Mesendoderm (in vitro differentiated cells): ENCODE measurements around the gene COG3.

Experiments
- DNase-seq: peaks from one replicate; pipeline ENCODE4 v3.0.0; 2013
- H2AK5ac ChIP-seq: 2 replicates; pipeline ENCODE4 v1.6.1; 2013; ENCODE audit warnings: low read length, inconsistent platforms
- H2BK120ac ChIP-seq: 2 replicates; pipeline ENCODE4 v1.6.1; 2013; ENCODE audit warnings: low read depth, mild to moderate bottlenecking, low read length, moderate library complexity, mixed read lengths
- H2BK15ac ChIP-seq: replicated peaks from 2 replicates; pipeline ENCODE4 v1.6.1; 2013; ENCODE audit warnings: low read depth, mild to moderate bottlenecking, moderate library complexity
- H2BK5ac ChIP-seq: 2 replicates; pipeline ENCODE4 v1.6.1; 2013; ENCODE audit warnings: low read length, inconsistent platforms
- H3K18ac ChIP-seq: 2 replicates; pipeline ENCODE4 v1.6.1; 2013; ENCODE audit warnings: mild to moderate bottlenecking, low read length, mixed read lengths
- H3K23ac ChIP-seq: one replicate; pipeline ENCODE4 v1.6.1; 2013; ENCODE audit warnings: low read length
- H3K27ac ChIP-seq: 2 replicates; pipeline ENCODE4 v1.5.1; 2013; ENCODE audit warnings: low read depth, mild to moderate bottlenecking, inconsistent platforms, low read length, moderate library complexity
- H3K27me3 ChIP-seq: 2 replicates; pipeline ENCODE4 v1.6.1; 2013; ENCODE audit warnings: low read length, control low read depth, mild to moderate bottlenecking, inconsistent platforms; ENCODE audit not compliant: insufficient read depth, poor library complexity
- H3K36me3 ChIP-seq: 2 replicates; pipeline ENCODE4 v1.6.1; 2013; ENCODE audit warnings: low read length, inconsistent platforms; ENCODE audit not compliant: control insufficient read depth, insufficient read depth
- H3K4ac ChIP-seq: one replicate; pipeline ENCODE4 v1.6.1; 2013; ENCODE audit warnings: low read depth, mild to moderate bottlenecking, low read length, moderate library complexity
- H3K4me1 ChIP-seq: 2 replicates; pipeline ENCODE4 v1.6.1; 2013; ENCODE audit warnings: low read depth, low read length, inconsistent platforms; ENCODE audit not compliant: control insufficient read depth
- H3K4me2 ChIP-seq: 2 replicates; pipeline ENCODE4 v1.6.1; 2013; ENCODE audit warnings: low read length
- H3K4me3 ChIP-seq: 2 replicates; pipeline ENCODE4 v1.5.1; 2013; ENCODE audit warnings: mild to moderate bottlenecking, low read length
- H3K56ac ChIP-seq: one replicate; pipeline ENCODE4 v1.6.1; 2013; ENCODE audit warnings: low read length
- H3K79me1 ChIP-seq: 2 replicates; pipeline ENCODE4 v1.6.1; 2013; ENCODE audit warnings: low read length, inconsistent platforms
- H3K79me2 ChIP-seq: 2 replicates; pipeline ENCODE4 v1.6.1; 2013; ENCODE audit warnings: mild to moderate bottlenecking, low read length; ENCODE audit not compliant: control insufficient read depth, insufficient read depth
- H3K9ac ChIP-seq: 2 replicates; pipeline ENCODE4 v1.6.1; 2013; ENCODE audit warnings: low read length, inconsistent platforms
- H4K5ac ChIP-seq: one replicate; pipeline ENCODE4 v1.6.1; 2013; ENCODE audit warnings: low read length
- H4K8ac ChIP-seq: one replicate; pipeline ENCODE4 v1.6.1; 2013; ENCODE audit warnings: low read depth, mild to moderate bottlenecking, control low read depth, low read length, moderate library complexity
- WGBS: extraction: QIAGEN DNeasy Blood & Tissue Kit; methylation state at CpG from one replicate; pipeline ENCODE4 v1.1.7; 2013; ENCODE audit warnings: low lambda C conversion rate, missing lambda C conversion rate; ENCODE audit not compliant: insufficient coverage; ENCODE audit errors: extremely low coverage; 5-methylcytosine and 5-hydroxymethylcytosine counted together

The COG3 gene

DNA sequence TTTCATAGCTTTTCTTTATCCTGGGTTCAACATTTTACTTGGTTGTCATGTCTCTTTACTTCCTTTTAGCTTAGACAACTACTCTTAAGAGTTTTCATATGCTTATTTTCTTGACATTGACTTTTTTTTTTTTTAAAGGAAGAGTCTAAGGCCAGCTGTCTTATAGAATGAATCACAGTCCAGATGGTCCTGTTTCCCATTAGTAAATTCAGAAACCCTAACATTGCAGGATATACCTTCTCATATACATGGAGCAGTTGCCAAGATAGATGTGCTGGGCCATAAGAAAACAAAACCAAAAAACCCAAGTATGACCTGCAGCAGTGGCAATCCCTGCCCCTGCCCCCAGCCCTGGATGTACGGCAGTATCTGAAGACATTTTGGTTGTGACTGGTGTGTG, 72.8 kb downstream of the COG3 start:
- Histone ChIP-seq H3K79me2 (no peaks in the 10 kb centered on the region), H3K79me1 (no peaks in the 10 kb centered on the region), H3K4me2 (no peak overlapping the region), H3K4me1 (no peaks in the 10 kb centered on the region), H3K4me3 (no peak overlapping the region), H3K18ac (no peak overlapping the region), H2BK15ac (no peak overlapping the region), H4K8ac (no peak overlapping the region), H3K23ac (no peak overlapping the region), H3K4ac (no peak overlapping the region), H2AK5ac (no peak overlapping the region), H2BK120ac (no peak overlapping the region), H4K5ac (no peak overlapping the region), H3K56ac (no peak overlapping the region), H3K36me3 (peaks cover 7% of the 10 kb centered on the region), H2BK5ac (no peak overlapping the region), H3K9ac (no peak overlapping the region), H3K27ac (no peak overlapping the region), H3K27me3 (no peaks in the 10 kb centered on the region)
- no peak for DNase-seq
- WGBS, result no CpG with 5 or more reads among the region's 1 CpG

DNA sequence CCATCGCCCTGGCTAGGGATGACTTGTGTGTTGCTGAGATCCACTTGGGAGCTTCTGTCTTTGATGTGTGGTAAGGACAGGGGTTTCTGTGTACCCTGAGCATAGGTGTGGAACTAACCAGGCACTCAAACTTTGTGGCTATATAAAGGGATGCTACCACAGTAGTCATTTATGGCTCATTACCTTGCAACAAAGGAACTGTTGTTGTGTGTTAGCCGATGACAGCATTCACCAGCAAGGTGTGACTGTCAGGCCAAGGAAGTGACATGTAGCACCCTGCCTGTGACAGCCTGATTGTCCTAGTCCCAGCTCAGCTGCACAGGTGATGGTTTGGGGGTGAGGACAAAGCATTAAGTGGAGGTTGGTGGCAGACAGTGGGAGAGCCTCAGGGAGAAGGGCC, 73.6 kb downstream of the COG3 start:
- Histone ChIP-seq H3K79me2 (no peaks in the 10 kb centered on the region), H3K4me2 (no peak overlapping the region), H2BK5ac (no peak overlapping the region), H3K27me3 (no peaks in the 10 kb centered on the region), H3K36me3 (peaks cover 7% of the 10 kb centered on the region), H3K27ac (no peak overlapping the region), H3K4me1 (no peaks in the 10 kb centered on the region), H3K4ac (no peak overlapping the region), H3K23ac (no peak overlapping the region), H3K79me1 (no peaks in the 10 kb centered on the region), H4K5ac (no peak overlapping the region), H3K56ac (no peak overlapping the region), H3K9ac (no peak overlapping the region), H3K4me3 (no peak overlapping the region), H2AK5ac (no peak overlapping the region), H2BK120ac (no peak overlapping the region), H2BK15ac (no peak overlapping the region), H4K8ac (no peak overlapping the region), H3K18ac (no peak overlapping the region)
- DNase-seq, result no peak
- WGBS, result no CpG with 5 or more reads among the region's 2 CpGs

- Histone ChIP-seq H3K36me3 (peaks cover 3% of the 10 kb centered on the region), H3K79me2 (no peaks in the 10 kb centered on the region), H2AK5ac (no peak overlapping the region), H2BK5ac (no peak overlapping the region), H2BK120ac (no peak overlapping the region), H3K79me1 (no peaks in the 10 kb centered on the region), H3K27me3 (no peaks in the 10 kb centered on the region), H3K4me3 (no peak overlapping the region), H3K4me2 (no peak overlapping the region), H4K5ac (no peak overlapping the region), H3K4ac (no peak overlapping the region), H3K18ac (no peak overlapping the region), H3K27ac (no peak overlapping the region), H3K4me1 (no peaks in the 10 kb centered on the region), H3K23ac (no peak overlapping the region), H2BK15ac (no peak overlapping the region), H3K56ac (peak overlapping the region; percentile 17), H3K9ac (no peak overlapping the region), H4K8ac (no peak overlapping the region)
- no CpG with 5 or more reads among the region's 6 CpGs for WGBS
- DNase-seq, result no peak
These were observed 75.5 kb downstream of the COG3 start for GRCh38 chr13:45540195-45540594.

DNA sequence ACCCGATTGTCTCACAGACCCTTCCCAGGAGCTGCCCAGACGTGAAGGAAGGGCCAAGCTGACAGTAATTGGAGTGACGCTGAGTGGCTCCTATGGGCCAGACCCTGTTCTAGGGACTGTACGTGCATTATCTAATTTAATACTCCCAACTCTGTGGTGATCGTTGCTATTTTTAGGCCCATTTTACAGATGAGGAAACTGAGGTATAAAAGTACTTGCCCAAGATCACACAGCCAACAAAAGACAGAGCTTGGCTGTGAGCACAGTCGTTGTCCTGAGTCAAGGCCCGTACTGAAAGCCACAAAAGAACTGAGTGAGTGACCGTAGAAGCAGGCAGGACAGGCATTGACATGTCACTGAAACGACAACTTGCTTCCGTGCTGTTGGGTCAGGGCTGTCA, 76.1 kb downstream of the COG3 start:
- Histone ChIP-seq H3K4me2 (no peak overlapping the region), H4K5ac (no peak overlapping the region), H3K79me2 (no peaks in the 10 kb centered on the region), H3K9ac (no peak overlapping the region), H4K8ac (no peak overlapping the region), H2BK15ac (no peak overlapping the region), H3K56ac (no peak overlapping the region), H3K27me3 (no peaks in the 10 kb centered on the region), H3K18ac (no peak overlapping the region), H2BK5ac (no peak overlapping the region), H3K23ac (no peak overlapping the region), H2BK120ac (no peak overlapping the region), H3K4me1 (no peaks in the 10 kb centered on the region), H2AK5ac (no peak overlapping the region), H3K79me1 (no peaks in the 10 kb centered on the region), H3K36me3 (no peaks in the 10 kb centered on the region), H3K27ac (no peak overlapping the region), H3K4ac (no peak overlapping the region), H3K4me3 (no peak overlapping the region)
- no CpG with 5 or more reads among the region's 10 CpGs for WGBS
- no peak for DNase-seq

GRCh38 chr13:45541806-45542205, 77.1 kb downstream of the COG3 start:
- no peaks in the 10 kb centered on the region for H3K36me3 ChIP-seq
- H3K79me1 ChIP-seq, result no peaks in the 10 kb centered on the region
- no peak for DNase-seq
- H3K18ac ChIP-seq, result no peak overlapping the region
- no peaks in the 10 kb centered on the region for H3K79me2 ChIP-seq
- H3K56ac ChIP-seq, result no peak overlapping the region
- no peak overlapping the region for H2BK15ac ChIP-seq
- no peak overlapping the region for H3K4ac ChIP-seq
- H3K4me3 ChIP-seq, result no peak overlapping the region
- no peak overlapping the region for H2BK120ac ChIP-seq
- no peak overlapping the region for H4K8ac ChIP-seq
- no peaks in the 10 kb centered on the region for H3K27me3 ChIP-seq
- no peak overlapping the region for H2AK5ac ChIP-seq
- no peak overlapping the region for H4K5ac ChIP-seq
- no CpG with 5 or more reads among the region's 11 CpGs for WGBS
- no peaks in the 10 kb centered on the region for H3K4me1 ChIP-seq
- no peak overlapping the region for H3K27ac ChIP-seq
- no peak overlapping the region for H2BK5ac ChIP-seq
- H3K4me2 ChIP-seq, result no peak overlapping the region
- no peak overlapping the region for H3K9ac ChIP-seq
- H3K23ac ChIP-seq, result no peak overlapping the region

DNA sequence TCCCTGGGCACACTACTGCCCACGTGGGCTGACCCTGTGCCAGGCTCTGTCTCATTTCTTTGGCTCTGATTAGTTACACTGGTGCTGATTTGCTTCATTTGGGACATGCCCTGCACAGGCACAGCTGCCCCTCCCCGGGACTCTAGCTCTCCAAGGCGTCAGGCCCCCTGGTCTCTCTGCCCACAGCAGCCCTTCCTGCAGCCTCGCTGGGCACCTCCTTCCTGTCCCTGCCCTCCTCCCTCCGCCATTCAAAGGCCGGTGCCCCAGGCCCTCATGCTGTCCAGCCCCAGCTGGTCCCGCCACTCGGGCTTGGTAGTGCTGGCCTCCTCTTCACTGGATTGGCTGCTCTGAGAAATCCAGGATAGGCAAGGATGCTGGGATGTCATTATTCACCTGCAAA, 77.7 kb downstream of the COG3 start:
- H3K36me3 ChIP-seq, result no peaks in the 10 kb centered on the region
- H3K79me1 ChIP-seq, result no peaks in the 10 kb centered on the region
- no peak overlapping the region for H3K4me3 ChIP-seq
- DNase-seq, result no peak
- no CpG with 5 or more reads among the region's 8 CpGs for WGBS
- no peak overlapping the region for H2BK5ac ChIP-seq
- H3K4me1 ChIP-seq, result no peaks in the 10 kb centered on the region
- no peak overlapping the region for H4K5ac ChIP-seq
- H2AK5ac ChIP-seq, result no peak overlapping the region
- no peak overlapping the region for H2BK120ac ChIP-seq
- H3K9ac ChIP-seq, result no peak overlapping the region
- H3K4ac ChIP-seq, result no peak overlapping the region
- no peak overlapping the region for H2BK15ac ChIP-seq
- no peaks in the 10 kb centered on the region for H3K79me2 ChIP-seq
- no peak overlapping the region for H3K27ac ChIP-seq
- no peak overlapping the region for H3K56ac ChIP-seq
- no peak overlapping the region for H3K18ac ChIP-seq
- no peak overlapping the region for H3K23ac ChIP-seq
- H3K4me2 ChIP-seq, result no peak overlapping the region
- no peak overlapping the region for H4K8ac ChIP-seq
- H3K27me3 ChIP-seq, result no peaks in the 10 kb centered on the region
